NCI-H524 (cell line): Measurements from ENCODE around the gene AGAP4.
"Not testable (repeated sequence)": the region's sequence is repeated elsewhere in the genome, so short reads cannot be mapped to it uniquely, and the experiment has no call there.

Source experiments
- DNase-seq, 2 experiments: peaks; one replicate each; lab custom pipeline; 2025; lab: John Stamatoyannopoulos, UW

The AGAP4 gene

DNA sequence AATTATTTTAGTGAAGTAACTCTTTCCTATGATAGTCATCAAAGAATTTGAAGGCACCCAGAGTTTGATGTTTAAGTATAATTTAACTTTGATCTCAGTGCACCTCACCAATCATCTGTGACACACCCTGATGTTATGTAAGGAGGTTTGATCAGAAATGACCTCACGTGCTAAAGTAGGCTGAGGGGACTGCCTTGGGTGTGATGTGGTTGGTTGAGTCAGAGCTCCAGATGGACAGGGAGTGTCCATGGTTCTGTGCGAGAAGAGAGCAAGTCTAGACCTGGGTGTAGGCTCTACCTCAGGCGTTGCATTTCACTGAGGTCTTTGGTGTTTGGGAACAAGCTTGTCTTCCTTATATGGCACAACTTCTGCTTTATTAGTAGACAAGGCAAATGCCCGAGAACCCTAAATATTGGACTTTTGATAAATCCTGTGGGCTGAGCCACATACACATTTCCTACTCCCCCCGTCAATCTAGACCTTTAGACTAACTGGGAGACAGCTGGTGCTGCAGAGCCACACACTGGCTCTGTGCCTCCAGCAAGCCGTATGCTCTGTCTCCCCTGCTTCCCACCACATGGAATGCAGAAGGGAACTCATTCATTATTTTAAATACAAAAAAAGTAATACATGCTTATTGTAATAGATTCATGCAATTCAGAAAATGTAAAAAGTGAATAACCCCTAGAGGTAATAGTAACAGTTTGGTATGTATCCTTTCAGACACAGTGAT is 56.4 kb downstream of the AGAP4 start:
- not testable (repeated sequence) for DNase-seq

DNA sequence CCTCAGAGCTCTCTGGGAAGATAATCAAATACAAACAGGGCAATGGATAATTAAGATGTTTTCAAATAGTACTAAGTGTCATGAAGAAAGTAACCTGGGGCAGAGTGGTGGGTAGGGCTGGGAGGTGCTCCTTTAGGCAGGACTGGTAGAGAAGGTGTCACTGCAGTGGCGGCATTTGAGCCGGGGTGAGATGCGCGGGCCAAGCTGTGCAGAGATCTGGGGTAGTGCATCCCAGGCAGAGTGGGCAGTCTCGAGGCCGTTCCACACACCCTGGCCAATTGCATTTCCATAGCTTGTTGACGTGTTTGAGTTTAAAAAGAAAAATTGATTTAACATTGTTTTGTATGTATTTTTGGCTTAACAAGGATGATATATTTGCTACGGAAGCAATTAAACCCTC is 57.3 kb downstream of the AGAP4 start:
- DNase-seq, result not testable (repeated sequence)

DNA sequence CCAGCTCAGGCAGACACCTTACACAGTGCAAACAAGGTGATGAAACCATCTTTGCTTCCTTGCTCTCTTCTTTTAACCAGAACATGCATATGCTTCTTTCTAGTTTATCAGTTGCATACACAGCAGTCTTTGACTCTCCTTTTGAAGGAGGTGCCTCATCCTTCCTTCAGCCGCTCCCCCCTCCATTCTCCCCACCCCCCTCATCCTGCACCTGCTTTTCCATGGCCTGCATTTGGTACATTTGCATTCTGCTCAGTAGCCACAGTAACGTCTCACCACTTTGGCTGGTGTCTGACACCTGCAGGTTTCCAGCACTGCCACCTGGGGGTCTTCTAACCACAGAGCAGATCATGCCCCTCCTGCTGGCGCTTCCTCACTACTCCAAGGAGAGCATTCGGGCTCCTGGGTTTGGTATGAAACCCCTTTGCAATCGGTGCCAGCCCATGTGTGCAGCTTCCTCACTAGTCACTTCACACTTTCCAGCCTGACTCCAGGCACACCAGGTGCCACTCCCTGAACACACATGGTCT is 60.0 kb downstream of the AGAP4 start:
- not testable (repeated sequence) for DNase-seq

DNA sequence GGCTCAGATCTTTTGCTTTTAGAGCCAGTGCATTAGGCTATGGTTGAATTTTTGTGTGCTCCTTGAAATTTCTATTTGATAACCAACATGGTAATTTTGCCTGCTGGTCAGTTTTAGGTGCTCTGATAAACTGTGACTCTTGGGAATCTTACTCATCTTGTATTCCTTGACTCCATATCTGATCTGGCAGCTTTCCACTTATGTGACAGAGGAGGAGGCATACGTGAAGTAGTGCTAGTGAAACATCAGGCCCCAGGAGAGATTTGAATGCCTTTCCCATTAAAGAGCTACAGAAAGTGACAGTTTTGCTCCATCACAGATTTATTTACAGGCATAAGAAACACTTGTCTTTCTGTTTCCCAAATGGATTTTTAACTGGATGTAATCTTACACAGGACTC is 61.1 kb downstream of the AGAP4 start:
- DNase-seq, result not testable (repeated sequence)
